Measurements from ENCODE around the gene NUTM2A.
"Not testable (repeated sequence)": the region's sequence is repeated elsewhere in the genome, so short reads cannot be mapped to it uniquely, and the experiment has no call there.

GRCh38 chr10:87229211-87229610 is 4.0 kb downstream of the NUTM2A start:
- TF ChIP-seq, protein P1, sequence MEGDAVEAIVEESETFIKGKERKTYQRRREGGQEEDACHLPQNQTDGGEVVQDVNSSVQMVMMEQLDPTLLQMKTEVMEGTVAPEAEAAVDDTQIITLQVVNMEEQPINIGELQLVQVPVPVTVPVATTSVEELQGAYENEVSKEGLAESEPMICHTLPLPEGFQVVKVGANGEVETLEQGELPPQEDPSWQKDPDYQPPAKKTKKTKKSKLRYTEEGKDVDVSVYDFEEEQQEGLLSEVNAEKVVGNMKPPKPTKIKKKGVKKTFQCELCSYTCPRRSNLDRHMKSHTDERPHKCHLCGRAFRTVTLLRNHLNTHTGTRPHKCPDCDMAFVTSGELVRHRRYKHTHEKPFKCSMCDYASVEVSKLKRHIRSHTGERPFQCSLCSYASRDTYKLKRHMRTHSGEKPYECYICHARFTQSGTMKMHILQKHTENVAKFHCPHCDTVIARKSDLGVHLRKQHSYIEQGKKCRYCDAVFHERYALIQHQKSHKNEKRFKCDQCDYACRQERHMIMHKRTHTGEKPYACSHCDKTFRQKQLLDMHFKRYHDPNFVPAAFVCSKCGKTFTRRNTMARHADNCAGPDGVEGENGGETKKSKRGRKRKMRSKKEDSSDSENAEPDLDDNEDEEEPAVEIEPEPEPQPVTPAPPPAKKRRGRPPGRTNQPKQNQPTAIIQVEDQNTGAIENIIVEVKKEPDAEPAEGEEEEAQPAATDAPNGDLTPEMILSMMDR (IDR thresholded peaks at IDR 0.05), result not testable (repeated sequence)
- TF ChIP-seq POLR2A, POLR2AphosphoS5 (IDR thresholded peaks at IDR 0.05): not testable (repeated sequence)

Data from transverse colon (tissue), 4 donors.